GM10266 (cell line): Measurements from ENCODE around the gene SRSF12.
"Not testable (repeated sequence)": the region's sequence is repeated elsewhere in the genome, so short reads cannot be mapped to it uniquely, and the experiment has no call there.

ENCODE experiments used
- DNase-seq: peaks from one replicate; pipeline ENCODE4 v3.0.0; 2012; ENCODE audit errors: extremely low spot score
- TF ChIP-seq, protein P1 (sequence below): IDR thresholded peaks from 2 replicates; pipeline ENCODE4 v1.5.1; 2012; ENCODE audit warnings: mild to moderate bottlenecking, low read depth; ENCODE audit not compliant: control insufficient read depth, insufficient read depth; ENCODE audit errors: missing control alignments

SRSF12 gene

DNA sequence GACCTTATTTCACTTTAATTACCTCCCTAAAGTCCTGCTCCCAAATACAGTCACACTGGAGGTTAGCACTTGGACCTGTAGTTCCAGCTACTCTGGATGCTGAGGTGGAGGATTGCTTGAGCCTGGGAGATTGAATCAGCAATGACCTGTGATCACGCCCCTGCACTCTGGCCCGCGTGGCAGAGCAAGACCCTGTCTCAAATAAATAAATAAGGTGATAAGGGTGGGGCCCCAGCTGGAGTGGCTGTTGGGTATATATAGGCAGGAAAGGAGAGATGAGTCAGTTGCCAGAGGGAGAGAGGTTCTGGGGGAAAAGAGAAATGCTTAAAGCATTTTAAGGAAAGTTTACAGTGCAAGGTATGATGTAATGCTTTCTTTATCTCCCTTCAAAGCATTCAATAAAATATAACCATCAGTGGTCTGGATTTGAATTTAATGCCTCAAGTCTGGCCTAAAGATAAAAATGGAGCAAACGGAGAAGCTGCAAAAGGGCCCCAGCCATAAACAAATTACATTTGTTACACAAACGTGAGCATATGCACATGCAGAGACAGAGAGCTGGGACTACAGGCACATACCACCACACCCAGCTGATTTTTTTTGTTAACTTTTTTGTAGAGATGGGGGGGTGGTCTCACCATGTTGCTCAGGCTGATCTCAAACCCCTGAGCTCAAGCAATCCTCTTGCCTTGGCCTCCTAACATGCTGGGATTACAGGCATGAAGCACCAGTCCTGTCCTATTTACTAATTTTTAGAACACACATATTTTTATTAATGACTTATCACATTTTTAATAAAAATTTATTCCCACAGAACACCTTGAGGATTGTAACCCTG, 21.9 kb upstream of the SRSF12 start:
- DNase-seq: no peak

DNA sequence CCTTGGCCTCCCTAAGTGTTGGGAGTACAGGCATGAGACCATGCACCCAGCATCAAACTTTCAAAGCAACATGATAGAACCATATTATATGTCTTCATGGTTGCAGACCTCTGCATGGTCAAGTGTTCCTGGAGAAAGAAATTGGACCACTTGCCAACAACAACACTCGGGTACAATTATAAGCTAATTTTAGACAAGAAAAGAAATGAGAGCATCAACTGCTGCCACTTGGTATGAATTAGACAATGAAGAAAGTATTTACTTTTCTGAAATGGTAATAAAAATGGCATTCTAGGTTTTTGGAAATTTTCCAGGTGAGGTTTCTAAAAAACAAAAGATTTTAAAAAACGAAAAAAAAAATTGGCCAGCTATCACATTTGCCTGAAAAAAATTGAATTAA, 20.3 kb upstream of the SRSF12 start:
- TF ChIP-seq, protein P1, sequence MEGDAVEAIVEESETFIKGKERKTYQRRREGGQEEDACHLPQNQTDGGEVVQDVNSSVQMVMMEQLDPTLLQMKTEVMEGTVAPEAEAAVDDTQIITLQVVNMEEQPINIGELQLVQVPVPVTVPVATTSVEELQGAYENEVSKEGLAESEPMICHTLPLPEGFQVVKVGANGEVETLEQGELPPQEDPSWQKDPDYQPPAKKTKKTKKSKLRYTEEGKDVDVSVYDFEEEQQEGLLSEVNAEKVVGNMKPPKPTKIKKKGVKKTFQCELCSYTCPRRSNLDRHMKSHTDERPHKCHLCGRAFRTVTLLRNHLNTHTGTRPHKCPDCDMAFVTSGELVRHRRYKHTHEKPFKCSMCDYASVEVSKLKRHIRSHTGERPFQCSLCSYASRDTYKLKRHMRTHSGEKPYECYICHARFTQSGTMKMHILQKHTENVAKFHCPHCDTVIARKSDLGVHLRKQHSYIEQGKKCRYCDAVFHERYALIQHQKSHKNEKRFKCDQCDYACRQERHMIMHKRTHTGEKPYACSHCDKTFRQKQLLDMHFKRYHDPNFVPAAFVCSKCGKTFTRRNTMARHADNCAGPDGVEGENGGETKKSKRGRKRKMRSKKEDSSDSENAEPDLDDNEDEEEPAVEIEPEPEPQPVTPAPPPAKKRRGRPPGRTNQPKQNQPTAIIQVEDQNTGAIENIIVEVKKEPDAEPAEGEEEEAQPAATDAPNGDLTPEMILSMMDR: no peak
- DNase-seq: no peak

More for the DNA sequence above, 21.9 kb upstream of the SRSF12 start:
- TF ChIP-seq, protein P1: no peak

DNA sequence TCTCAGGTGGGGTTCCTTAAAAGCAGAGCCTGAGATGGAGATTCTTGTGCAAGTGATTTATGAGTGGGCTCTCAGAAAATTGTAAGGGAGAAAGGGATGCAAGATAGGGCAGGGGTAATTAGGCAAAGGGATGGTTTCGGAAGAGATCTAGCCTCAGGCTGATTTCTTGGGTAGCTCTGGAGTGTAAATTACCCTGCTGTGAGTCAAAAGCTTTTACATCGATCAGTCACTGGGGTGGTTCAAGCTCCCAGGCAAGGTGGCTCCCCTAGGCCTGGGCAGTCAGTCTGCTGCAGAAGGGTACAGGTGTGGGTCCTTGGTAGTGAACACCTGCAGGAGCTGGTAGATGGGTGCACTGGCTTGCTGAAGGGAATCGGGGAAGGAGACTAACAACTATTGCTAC, 16.9 kb upstream of the SRSF12 start:
- TF ChIP-seq, protein P1: no peak
- no peak for DNase-seq

DNA sequence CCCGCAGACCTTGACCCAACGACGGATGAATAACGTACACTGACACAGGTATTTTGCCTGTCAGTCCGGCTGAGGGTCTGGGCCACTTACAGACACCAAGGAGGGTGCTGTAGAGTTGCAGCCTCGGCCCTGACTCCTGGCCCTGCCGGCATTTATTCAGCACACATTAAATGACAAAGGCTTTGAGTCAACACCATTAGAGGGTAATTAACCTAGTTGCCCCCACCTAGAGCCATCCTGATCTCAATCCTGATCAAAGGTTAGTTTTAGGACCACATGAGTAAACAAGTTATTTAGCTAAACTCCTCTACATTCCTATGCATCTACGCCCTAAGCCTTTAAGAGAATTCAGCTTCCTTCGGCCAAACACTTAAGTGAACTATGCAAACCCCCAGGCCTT, 16.1 kb upstream of the SRSF12 start:
- no peak for DNase-seq
- TF ChIP-seq, protein P1: no peak

DNA sequence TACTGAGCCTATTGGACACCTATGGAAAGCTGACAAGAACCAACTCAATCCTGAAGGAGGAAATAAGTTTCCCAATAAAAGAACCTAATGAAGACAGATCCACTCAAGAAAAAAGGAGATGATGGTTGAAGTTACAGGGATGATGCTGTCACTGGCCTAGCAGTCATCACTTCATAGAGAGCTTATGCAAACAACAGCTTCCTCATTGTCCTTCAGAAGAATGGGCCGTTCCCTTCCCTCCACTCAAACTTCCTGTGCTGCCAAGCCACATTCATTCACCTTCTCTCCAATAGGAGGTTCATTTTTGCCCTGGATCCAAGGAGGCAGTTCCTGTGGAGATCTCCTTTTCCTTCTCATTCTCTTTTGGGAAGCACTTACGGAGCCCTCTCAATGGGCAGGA, 14.2 kb upstream of the SRSF12 start:
- TF ChIP-seq, protein P1: no peak
- DNase-seq: no peak

DNA sequence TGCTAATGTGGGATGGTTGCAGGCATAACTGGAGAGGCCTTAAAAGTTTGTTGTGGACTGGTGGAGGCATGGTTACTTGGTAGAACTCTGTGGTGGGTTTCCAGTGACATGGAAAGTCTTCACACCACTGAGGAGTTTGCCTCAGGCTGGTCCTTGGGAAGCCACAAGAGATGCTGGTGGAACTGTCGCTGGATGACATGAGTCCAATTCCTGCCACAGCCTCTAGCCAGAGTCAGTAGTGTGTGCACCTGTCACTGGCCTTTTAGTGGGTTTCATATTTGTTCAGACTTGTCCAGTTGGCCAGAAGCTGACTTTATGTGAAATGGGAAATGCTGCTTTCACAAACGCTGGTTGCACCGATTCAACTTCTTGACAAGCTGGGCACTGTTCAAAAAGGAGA, 13.7 kb upstream of the SRSF12 start:
- DNase-seq: no peak
- TF ChIP-seq, protein P1: no peak

DNA sequence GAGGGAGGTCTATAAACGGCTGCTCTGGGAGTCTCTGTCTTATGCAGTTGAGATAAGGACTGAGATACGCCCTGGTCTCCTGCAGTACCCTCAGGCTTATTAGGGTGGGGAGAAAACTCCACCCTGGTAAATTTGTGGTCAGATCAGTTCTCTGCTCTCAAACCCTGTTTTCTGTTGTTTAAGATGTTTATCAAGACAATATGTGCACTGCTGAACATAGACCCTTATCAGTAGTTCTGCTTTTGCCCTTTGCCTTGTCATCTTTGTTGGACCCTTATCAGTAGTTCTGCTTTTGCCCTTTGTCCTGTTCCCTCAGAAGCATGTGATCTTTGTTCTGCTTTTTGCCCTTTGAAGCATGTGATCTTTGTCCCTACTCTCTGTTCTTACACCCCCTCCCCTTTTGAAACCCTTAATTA, 10.4 kb upstream of the SRSF12 start:
- DNase-seq: not testable (repeated sequence)
